GM19324 (cell line): ENCODE data around the gene SSX3.
"Not testable (repeated sequence)": the region's sequence is repeated elsewhere in the genome, so short reads cannot be mapped to it uniquely, and the experiment has no call there.

ENCODE experiments used
- ATAC-seq: cut with Tn5 transposase; IDR thresholded peaks from one replicate; pipeline ENCODE4 v1.9.1; 2021; ENCODE audit warnings: mild to moderate bottlenecking, moderate library complexity; ENCODE audit not compliant: unreplicated experiment, low FRiP score

The SSX3 gene

DNA sequence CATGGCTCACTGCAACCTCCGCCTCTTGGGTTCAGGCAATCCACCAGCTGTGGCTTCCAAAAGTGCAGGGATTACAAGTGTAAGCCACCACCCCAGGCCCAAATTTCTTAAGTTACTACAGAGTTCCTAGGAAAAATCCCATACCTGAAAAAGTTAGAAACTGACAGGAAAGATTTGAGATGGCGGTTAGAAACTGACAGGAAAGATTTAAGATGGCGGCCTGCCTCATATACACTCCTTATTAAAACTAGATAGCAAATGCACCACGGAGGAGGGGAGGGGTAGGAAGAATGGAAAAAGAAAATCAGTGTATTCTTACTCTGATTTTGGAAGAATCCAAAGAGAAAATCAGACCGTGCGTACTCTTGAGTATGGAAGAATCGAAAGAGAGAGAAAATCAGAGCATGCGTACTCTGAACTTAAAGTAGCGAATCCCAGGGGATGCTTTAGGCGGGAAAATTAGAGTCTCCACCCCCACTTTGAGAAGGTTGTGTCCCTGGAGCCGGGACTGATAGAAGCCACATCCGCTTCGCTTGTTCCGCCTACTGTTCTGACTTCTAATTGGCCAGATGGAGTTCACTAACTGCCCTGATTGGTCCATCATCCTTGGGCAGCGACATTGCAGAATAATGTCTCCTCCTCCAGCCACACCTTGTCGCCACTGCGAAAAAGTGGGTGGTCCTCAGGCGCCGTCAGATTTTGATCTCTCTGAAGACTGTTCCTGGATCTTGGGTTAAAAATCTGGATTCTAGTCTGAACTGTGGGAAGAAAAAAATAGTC is at the start of gene SSX3:
Gene SSX3, minus strand, starts transcription at position 389 of the 780 bp plus-strand sequence. CDS start 1,454 bp downstream, outside the sequence.
- not testable (repeated sequence) for ATAC-seq

DNA sequence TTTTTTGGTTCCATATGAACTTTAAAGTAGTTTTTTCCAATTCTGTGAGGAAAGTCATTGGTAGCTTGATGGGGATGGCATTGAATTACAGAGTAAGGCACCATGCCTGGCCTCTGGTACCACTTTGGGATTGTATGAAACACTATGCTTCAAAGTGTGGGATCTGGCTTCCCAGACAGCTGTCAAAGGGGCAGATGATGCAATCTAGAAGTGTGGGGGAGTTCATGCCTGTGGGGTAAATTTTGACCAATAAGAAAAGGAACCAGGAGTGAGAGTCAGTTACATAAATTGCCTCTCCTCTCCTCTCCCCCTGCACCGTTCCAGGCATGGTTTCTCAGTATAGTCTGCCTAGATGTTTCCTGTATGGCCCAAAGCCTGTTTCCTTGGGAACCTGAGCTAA is 41.3 kb upstream of the SSX3 start:
- not testable (repeated sequence) for ATAC-seq

DNA sequence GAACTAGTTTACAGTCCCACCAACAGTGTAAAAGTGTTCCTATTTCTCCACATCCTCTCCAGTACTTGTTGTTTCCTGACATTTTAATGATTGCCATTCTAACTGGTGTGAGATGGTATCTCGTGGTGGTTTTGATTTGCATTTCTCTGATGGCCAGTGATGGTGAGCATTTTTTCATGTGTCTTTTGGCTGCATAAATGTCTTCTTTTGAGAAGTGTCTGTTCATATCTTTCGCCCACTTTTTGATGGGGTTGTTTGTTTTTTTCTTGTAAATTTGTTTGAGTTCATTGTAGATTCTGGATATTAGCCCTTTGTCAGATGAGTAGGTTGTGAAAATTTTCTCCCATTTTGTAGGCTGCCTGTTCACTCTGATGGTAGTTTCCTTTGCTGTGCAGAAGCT is 40.4 kb upstream of the SSX3 start:
- ATAC-seq = not testable (repeated sequence)

- not testable (repeated sequence) for ATAC-seq
Observed at GRCh38 chrX:48383239-48383638, 26.7 kb upstream of the SSX3 start, which contains the start of gene SSX4. Gene SSX4 (plus strand): TSS chrX:48383539. CDS start chrX:48384054, 515 bp downstream.

- ATAC-seq = not testable (repeated sequence)
Observed at GRCh38 chrX:48370408-48370807, 13.9 kb upstream of the SSX3 start.

GRCh38 chrX:48367717-48368408 is 11.4 kb upstream of the SSX3 start:
- ATAC-seq = not testable (repeated sequence)

GRCh38 chrX:48359281-48359680 is 2.8 kb upstream of the SSX3 start:
- ATAC-seq = not testable (repeated sequence)

DNA sequence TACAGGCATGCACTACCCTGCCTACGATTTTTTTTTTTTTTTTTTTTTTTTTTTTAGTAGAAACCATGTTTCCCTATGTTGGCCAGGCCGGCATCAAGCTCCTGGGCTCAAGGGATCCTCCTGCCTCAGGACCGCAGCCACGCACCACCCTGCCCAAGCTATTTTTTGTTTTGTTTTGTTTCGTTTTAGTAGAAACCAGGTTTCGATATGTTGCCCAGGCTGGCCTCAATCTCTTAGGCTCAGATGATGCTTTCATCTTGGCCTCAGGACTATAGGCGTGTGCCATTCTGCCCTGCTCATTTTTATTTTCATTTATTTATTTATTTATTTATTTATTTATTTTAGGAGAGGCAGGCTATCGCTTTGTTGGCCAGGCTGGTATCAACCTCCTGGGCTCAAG is 1.2 kb upstream of the SSX3 start:
- no peak for ATAC-seq

- not testable (repeated sequence) for ATAC-seq
Observed at GRCh38 chrX:48346059-48346458, 10.4 kb downstream of the SSX3 start.

DNA sequence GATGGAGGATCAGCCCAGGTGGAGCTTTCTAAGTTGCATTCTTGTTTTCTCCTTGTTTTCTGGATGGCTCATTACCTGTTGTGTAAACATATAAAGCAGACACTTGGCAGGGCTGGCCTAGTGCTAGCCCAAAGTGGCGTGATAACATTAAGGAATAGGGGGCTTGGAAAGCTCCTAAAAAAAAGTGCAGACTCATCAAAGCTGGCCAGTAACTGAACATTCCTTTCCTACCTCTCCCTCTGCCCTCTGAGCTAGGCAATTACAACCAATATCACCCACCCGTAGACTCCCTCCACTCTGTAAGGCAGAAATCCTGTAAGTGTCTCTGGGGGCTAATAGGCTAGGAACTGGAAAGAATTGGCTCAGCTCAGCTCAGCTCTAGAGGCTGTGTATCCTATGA is 42.5 kb downstream of the SSX3 start:
- not testable (repeated sequence) for ATAC-seq

DNA sequence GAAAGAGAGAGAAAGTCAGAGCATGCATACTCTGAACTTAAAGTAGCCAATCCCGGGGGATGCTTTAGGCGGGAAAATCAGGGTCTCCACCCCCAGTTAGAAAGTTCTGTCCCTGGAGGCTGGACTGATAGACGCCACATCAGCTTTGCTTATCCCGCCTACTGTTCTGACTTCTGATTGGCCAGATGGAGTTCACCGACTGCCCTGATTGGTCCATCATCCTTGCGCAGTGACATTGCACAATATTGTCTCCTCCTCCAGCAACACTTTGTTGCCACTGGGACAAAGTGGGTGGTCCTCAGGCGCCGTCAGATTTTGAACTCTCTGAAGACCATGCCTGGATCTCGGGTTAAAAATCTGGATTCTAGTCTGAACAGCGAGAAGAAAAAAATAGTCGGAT is 50.3 kb downstream of the SSX3 start:
- no peak for ATAC-seq
